Nucleus accumbens (tissue), 56 donors: ENCODE measurements around the gene UNC5C.
A peak's percentile ranks its signal among the peaks of the same experiment; 100 is the strongest.

Experiments
- DNase-seq, 56 donors: peaks; one replicate each; lab custom pipeline; 2025; lab: John Stamatoyannopoulos, UW

The UNC5C gene

GRCh38 chr4:95470622-95471021 is 78.2 kb downstream of the UNC5C start:
- DNase-seq, result no peak

- no peak for DNase-seq
These were observed 79.2 kb downstream of the UNC5C start for GRCh38 chr4:95469617-95470016.

GRCh38 chr4:95466791-95467190 is 82.0 kb downstream of the UNC5C start:
- DNase-seq, result no peak

DNA sequence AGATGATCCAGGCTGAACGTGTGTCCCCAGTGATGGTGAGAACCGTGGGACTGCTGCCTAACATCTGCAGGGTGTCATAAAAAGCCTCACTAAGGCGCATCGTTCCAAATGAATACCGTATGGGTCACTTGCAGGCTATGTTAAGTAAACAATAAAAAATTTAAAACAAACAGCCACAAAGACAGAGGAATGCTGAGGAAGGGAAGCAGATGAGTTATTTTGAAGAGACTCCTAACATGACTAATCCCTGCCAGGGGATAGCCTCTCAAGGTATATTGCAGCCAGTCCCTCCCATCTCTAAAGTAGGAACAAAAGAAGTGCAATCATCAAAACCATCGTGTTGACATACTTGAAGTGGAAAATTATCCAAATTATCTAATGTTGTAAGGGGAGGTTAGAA is 83.8 kb downstream of the UNC5C start:
- no peak for DNase-seq

DNA sequence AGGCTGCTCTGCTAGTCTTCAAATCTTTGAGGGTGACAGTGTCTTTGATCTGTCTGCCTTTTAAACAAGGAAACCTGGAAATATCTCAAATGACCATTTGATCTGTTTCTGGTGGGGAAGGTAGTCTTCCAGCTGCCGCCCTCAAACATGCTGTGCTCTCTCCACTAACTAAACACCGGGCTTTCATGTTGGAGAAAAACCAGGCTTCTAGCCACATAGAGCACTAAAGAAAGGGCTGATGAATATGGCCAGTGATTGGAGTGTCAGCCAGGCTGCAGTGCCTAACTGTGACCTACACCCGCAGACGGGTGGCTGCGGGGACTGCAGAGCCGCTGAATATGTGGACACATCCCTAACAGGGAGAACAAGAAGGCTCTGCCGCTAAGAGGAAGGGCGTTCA is 85.9 kb downstream of the UNC5C start:
- DNase-seq, result peak in 10 of 56 donors; percentile 6 to 27 (median 12)

GRCh38 chr4:95457353-95457752 is 91.4 kb downstream of the UNC5C start:
- no peak for DNase-seq

DNA sequence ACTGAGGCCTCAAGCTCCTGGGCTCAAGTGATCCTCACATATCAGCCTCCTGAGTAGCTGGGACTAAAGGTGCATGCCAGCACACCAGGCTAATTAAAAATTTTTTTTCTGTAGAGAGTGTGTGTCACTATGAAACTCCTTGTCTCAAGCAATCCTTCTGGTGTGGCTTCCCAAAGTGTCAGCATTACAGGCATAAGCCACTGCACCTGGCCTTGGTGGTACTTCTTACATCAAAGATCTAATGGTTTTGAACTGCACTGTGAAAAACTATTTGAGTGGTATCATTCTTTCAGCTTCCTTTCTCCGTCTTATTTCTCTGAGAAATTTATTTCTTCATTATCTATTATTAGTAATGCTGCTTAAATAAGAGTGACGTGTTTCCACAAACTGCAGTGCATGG is 98.5 kb downstream of the UNC5C start:
- no peak for DNase-seq

DNA sequence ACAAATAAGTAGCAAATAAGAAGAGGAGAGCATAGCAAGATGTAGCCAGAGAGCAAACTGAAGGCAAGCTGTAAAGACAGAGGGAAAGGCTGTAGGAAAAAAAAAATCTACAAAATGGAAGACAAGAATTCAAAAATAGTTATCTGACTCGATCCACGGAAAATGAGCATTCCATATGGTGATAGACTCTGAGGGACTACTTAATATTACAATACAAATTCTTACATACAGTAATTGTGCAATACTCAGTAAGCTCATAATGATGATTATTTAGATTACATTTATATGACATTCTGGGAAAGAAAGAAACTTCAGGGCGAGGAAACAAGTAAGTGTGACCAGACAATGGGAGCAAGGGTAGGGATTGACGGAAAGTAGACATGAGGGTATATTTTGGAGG is 102.6 kb downstream of the UNC5C start:
- DNase-seq, result no peak

DNA sequence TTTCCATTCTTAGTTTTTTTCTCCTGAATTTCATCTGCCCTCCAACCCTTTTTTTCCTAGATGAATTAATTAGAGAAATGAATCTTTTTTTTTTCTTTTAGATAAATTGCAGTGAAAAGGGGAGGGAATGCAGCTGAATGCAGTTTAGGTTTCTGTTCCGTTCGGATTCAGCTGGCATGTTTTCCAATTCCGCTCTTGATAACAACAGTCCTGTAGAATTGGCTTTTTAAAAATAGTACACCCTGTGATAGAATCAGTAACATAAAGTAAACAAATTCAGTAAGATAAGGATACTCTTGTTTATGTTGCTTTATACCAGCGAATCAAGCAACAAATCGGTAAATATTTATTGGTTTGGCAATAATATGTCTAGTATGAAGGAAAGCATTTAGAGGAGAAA is 103.5 kb downstream of the UNC5C start:
- no peak for DNase-seq

DNA sequence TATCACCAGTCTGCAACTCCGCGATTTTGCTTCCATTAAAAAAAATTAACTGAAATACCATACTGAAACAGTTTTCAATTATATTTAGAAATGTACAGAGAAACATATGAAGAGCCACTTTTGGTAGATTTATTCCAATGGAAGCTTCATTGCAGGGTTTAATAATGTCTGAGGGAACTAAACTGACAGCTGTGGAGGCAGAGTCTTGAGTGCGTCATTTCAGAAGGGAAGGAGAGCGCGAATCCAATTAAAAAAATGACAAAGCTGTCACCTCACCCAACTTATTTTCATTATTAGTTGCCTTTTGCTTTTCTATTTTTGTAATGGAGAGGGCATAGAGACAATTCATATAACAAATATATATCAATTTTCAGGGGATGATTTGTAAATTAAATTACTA is 104.0 kb downstream of the UNC5C start:
- peak in 2 of 56 donors; percentile 2 to 11 for DNase-seq

GRCh38 chr4:95439896-95440295 is 108.9 kb downstream of the UNC5C start:
- DNase-seq, result no peak

GRCh38 chr4:95439071-95439470 is 109.7 kb downstream of the UNC5C start:
- no peak for DNase-seq

DNA sequence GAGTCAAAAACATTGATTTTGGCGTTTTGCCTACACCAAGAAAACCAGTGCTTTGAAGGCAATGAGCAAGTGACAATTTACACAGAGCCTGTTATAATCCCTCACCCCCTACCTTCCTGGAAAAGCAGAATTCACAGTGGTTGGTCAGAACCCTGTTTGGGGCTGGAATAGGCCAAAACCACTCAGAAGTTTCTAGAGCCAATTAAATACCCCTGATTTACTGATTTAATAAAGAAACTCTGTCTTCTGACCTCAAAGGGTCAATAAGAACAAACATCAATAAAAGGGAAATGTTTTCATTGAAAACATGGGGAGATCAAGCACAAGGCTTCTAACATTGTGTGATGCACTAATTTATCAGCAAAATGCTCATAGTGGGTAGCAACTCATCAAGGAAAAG is 116.3 kb downstream of the UNC5C start:
- no peak for DNase-seq

DNA sequence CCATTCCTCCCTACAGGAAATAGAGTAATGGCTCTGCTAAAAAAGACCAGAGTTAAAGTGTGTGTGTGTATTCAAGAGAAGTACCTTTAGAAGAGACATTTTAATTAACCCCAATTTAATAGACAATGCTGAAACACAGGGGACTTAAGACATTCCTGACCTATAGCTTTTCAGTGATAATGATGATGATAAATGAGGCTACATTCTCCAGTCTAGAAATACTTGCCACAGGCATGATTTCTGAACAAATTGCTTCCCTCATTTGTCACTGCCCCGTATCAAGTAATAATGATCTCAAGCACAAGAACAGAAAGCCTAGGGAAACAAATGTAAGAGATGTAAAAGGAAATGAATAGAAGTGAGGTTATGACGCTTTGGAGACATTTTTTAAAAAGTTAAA is 117.1 kb downstream of the UNC5C start:
- no peak for DNase-seq

DNA sequence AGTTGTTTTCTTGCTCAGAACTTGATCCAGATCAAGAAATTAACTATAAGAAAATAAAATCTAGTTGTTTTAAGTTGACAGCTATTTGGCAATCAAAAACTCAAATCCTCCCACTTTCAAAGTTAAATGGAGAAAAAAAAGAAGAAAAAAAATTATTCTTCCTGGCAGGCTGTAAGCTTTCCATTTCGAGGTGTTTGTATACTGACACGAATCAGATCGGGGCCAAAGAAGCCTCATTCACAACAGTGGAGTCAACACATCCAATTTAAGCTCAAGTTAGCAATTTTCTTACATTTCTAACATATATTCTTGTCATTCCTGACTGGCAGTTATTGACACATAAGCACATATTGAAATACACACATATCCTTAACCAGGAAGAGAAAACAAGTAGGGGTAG is 119.4 kb downstream of the UNC5C start:
- no peak for DNase-seq

- DNase-seq, result no peak
These were observed 120.3 kb downstream of the UNC5C start for GRCh38 chr4:95428291-95429070.

DNA sequence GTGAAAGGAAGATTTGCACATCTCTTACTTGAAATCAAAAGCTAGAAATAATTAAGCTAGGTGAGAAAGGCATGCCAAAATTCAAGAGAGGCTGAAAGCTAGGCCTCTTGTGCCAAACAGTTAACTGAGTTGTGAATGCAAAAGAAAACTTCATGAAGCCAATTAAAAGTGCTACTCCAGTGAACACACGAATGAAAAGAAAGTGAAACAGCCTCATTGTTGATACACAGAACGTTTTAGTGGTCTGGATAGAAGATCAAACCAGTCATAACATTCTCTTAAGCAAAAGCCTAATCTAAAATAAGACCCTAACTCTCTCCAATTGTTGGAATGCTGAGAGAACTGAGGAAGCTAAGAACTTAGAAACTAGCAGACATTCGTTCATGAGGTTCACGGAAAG is 122.3 kb downstream of the UNC5C start:
- no peak for DNase-seq

DNA sequence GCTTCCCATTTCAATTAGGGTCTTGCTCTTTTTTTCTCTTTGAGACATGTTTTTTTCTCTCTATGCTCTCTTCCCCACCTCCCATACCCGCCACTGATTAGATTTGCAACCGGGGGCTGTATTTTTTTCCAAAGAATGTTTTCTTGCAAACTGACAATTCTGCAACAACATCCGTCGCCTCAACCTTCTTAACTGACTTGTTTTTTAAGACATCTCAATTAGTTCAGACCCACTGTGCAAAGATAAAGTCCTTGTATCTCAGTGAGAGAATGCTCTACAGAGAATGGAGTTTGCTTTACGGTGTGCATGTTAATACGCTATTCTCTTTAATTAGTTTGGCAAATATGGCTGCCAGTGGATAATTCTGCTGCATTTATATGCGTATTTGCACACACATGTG is 126.3 kb downstream of the UNC5C start:
- no peak for DNase-seq

GRCh38 chr4:95421869-95422268 is 126.9 kb downstream of the UNC5C start:
- DNase-seq, result no peak

DNA sequence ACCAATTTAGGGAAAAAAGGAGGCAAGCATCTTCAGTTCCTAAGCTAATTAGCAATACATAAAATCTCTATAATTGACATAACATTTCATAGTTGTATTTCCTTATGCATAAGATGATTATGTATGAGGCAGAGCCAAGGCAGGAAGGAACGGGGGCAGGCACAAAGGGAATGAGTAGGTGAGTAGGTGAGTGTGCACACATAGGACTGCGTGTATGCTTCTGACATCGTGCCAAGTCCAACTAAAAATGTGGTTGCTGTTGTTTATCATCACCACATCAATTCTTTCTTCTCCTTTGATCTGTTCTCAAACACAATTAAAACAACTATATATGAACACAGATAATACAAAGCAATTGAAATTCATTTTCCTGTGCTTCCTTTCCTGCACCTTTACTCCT is 131.2 kb downstream of the UNC5C start:
- DNase-seq, result peak in 8 of 56 donors; percentile 5 to 41 (median 18)

DNA sequence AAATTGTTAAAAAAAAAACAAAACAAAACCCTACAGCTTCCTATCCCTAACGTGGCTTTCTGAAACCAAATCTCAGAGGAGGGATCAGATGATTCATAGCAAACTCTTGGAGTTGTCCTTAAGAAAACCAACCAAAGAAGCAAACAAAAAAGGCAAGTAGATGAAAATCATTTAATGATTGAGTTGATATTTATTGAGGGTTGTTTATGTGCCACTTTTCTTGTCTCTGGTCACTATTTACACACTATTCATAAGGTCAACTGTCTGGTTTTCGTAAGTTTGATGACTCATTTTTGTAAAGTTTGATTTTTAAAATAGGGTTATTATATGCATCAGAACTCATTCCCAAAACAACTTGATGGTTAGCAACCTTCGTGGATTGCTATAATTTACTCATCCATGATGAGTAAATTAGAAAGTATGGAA is 133.4 kb downstream of the UNC5C start:
- no peak for DNase-seq

DNA sequence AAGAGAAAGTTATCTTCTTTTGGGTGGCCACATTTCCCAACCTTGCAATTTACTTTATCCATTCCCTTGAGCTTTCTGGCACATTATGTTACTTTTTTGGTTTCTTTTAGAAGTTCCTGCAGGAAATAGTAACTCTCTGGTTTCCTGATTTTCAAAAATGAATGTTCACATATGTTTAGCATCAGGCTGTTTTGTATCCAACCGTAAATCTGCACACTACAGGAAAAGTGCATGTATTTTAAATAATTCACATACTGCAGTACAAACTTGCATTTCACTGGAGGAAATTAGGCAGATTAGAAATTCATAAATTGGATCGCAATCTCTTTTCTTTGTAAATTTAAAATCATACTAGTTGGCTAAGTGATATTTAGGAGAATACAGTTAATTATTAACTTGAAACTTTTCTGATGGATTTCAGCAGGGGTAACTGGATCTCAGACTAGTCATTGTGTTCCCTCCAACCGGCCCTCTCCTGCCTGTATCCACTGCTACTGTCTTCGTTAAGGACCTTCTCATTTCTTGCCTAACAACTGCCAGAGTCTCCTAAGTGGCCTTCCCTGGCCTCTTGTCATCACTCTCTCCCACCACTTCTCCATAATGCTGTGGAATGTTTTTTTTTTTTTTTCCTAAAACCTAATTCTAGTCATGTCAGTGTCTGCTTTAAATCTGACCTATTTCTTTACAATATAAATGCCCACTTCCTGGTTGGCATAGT is 137.2 kb downstream of the UNC5C start:
- no peak for DNase-seq
